ENCODE data around the gene RORC. TPM values are rescaled to one million over a fixed set of nuclear protein-coding genes. Genes with fewer than 3 reads are reported as not detected.

The RORC gene
- total and polyA plus RNA-seq, 9 donors, result 2.5 to 8.8 (median 7.8) TPM

- Histone ChIP-seq H3K27me3 (ENCODE audit: control insufficient read depth, insufficient read depth, low read length) (peaks cover 15% of the 10 kb centered on the region), H3K4me1 (ENCODE audit: control insufficient read depth, insufficient read depth, low read length) (peaks cover 10% of the 10 kb centered on the region), H3K36me3 (ENCODE audit: control insufficient read depth, insufficient read depth, low read length) (no peaks in the 10 kb centered on the region), H3K9me3 (replicated peaks; ENCODE audit: control insufficient read depth, low read depth, low read length) (no peaks in the 10 kb centered on the region), H3K4me3 (ENCODE audit: low read length) (no peak overlapping the region), H3K27ac (ENCODE audit: low read length) (no peak overlapping the region)
- 75% methylated on average over 5 of the region's 5 CpGs for WGBS (ENCODE audit: insufficient coverage)
- no peak for DNase-seq
These were observed 24.5 kb downstream of the RORC start for GRCh38 chr1:151807131-151807530.

GRCh38 chr1:151806170-151806569, 25.4 kb downstream of the RORC start:
- Histone ChIP-seq H3K4me1 (ENCODE audit: control insufficient read depth, insufficient read depth, low read length) (peaks cover 10% of the 10 kb centered on the region), H3K9me3 (replicated peaks; ENCODE audit: control insufficient read depth, low read depth, low read length) (no peaks in the 10 kb centered on the region), H3K27ac (ENCODE audit: low read length) (no peak overlapping the region), H3K4me3 (ENCODE audit: low read length) (no peak overlapping the region), H3K27me3 (ENCODE audit: control insufficient read depth, insufficient read depth, low read length) (peaks cover 17% of the 10 kb centered on the region), H3K36me3 (ENCODE audit: control insufficient read depth, insufficient read depth, low read length) (no peaks in the 10 kb centered on the region)
- WGBS (ENCODE audit: insufficient coverage), result 56% methylated on average over 5 of the region's 7 CpGs
- DNase-seq, result no peak

GRCh38 chr1:151805066-151805820, 26.4 kb downstream of the RORC start, which contains the start of gene LINGO4:
Gene LINGO4 (minus strand): TSS chr1:151805419. CDS start chr1:151802704, 2,715 bp downstream.
- 54% methylated on average over 8 of the region's 12 CpGs for WGBS (ENCODE audit: insufficient coverage)
- no peak within 1 kb of the TSS for H3K4me3 ChIP-seq (ENCODE audit: low read length)
- peaks cover 26% of the 10 kb centered on the region for H3K27me3 ChIP-seq (ENCODE audit: control insufficient read depth, insufficient read depth, low read length)
- no peaks in the 10 kb centered on the region for H3K36me3 ChIP-seq (ENCODE audit: control insufficient read depth, insufficient read depth, low read length)
- no peak for DNase-seq
- H3K27ac ChIP-seq (ENCODE audit: low read length), result no peak within 1 kb of the TSS
- H3K9me3 ChIP-seq (replicated peaks; ENCODE audit: control insufficient read depth, low read depth, low read length), result no peaks in the 10 kb centered on the region
- H3K4me1 ChIP-seq (ENCODE audit: control insufficient read depth, insufficient read depth, low read length), result peaks cover 6% of the 10 kb centered on the region

- Histone ChIP-seq H3K4me3 (ENCODE audit: low read length) (no peak overlapping the region), H3K9me3 (replicated peaks; ENCODE audit: control insufficient read depth, low read depth, low read length) (no peaks in the 10 kb centered on the region), H3K36me3 (ENCODE audit: control insufficient read depth, insufficient read depth, low read length) (no peaks in the 10 kb centered on the region), H3K27ac (ENCODE audit: low read length) (no peak overlapping the region), H3K27me3 (ENCODE audit: control insufficient read depth, insufficient read depth, low read length) (peaks cover 36% of the 10 kb centered on the region), H3K4me1 (ENCODE audit: control insufficient read depth, insufficient read depth, low read length) (peaks cover 6% of the 10 kb centered on the region)
- WGBS (ENCODE audit: insufficient coverage), result 100% methylated on average over 2 of the region's 3 CpGs
- no peak for DNase-seq
These were observed 27.7 kb downstream of the RORC start for GRCh38 chr1:151803915-151804314.

GRCh38 chr1:151803164-151803563, 28.4 kb downstream of the RORC start:
- no peaks in the 10 kb centered on the region for H3K36me3 ChIP-seq (ENCODE audit: control insufficient read depth, insufficient read depth, low read length)
- H3K9me3 ChIP-seq (replicated peaks; ENCODE audit: control insufficient read depth, low read depth, low read length), result no peaks in the 10 kb centered on the region
- no peak overlapping the region for H3K4me3 ChIP-seq (ENCODE audit: low read length)
- H3K4me1 ChIP-seq (ENCODE audit: control insufficient read depth, insufficient read depth, low read length), result peaks cover 6% of the 10 kb centered on the region
- H3K27ac ChIP-seq (ENCODE audit: low read length), result no peak overlapping the region
- DNase-seq, result no peak
- H3K27me3 ChIP-seq (ENCODE audit: control insufficient read depth, insufficient read depth, low read length), result peaks cover 40% of the 10 kb centered on the region

- H3K27ac ChIP-seq (ENCODE audit: low read length), result no peak overlapping the region
- WGBS (ENCODE audit: insufficient coverage), result 79% methylated on average over 5 of the region's 5 CpGs
- H3K36me3 ChIP-seq (ENCODE audit: control insufficient read depth, insufficient read depth, low read length), result no peaks in the 10 kb centered on the region
These were observed 29.2 kb downstream of the RORC start for GRCh38 chr1:151802372-151802771.

GRCh38 chr1:151801846-151802245, 29.8 kb downstream of the RORC start:
- DNase-seq, result no peak
- 84% methylated on average over 7 of the region's 7 CpGs for WGBS (ENCODE audit: insufficient coverage)
- Histone ChIP-seq H3K4me3 (ENCODE audit: low read length) (no peak overlapping the region), H3K9me3 (replicated peaks; ENCODE audit: control insufficient read depth, low read depth, low read length) (no peaks in the 10 kb centered on the region), H3K36me3 (ENCODE audit: control insufficient read depth, insufficient read depth, low read length) (no peaks in the 10 kb centered on the region), H3K4me1 (ENCODE audit: control insufficient read depth, insufficient read depth, low read length) (peaks cover 3% of the 10 kb centered on the region), H3K27ac (ENCODE audit: low read length) (no peak overlapping the region), H3K27me3 (ENCODE audit: control insufficient read depth, insufficient read depth, low read length) (peaks cover 41% of the 10 kb centered on the region)

More at GRCh38 chr1:151802372-151802771, 29.2 kb downstream of the RORC start:
- no peaks in the 10 kb centered on the region for H3K9me3 ChIP-seq (replicated peaks; ENCODE audit: control insufficient read depth, low read depth, low read length)
- peaks cover 39% of the 10 kb centered on the region for H3K27me3 ChIP-seq (ENCODE audit: control insufficient read depth, insufficient read depth, low read length)
- no peak overlapping the region for H3K4me3 ChIP-seq (ENCODE audit: low read length)
- H3K4me1 ChIP-seq (ENCODE audit: control insufficient read depth, insufficient read depth, low read length), result peaks cover 6% of the 10 kb centered on the region
- DNase-seq, result no peak

GRCh38 chr1:151801310-151801820, 30.2 kb downstream of the RORC start:
- peaks cover 2% of the 10 kb centered on the region for H3K4me1 ChIP-seq (ENCODE audit: control insufficient read depth, insufficient read depth, low read length)
- no peak overlapping the region for H3K4me3 ChIP-seq (ENCODE audit: low read length)
- peaks cover 41% of the 10 kb centered on the region for H3K27me3 ChIP-seq (ENCODE audit: control insufficient read depth, insufficient read depth, low read length)
- H3K27ac ChIP-seq (ENCODE audit: low read length), result no peak overlapping the region
- 92% methylated on average over 12 of the region's 12 CpGs for WGBS (ENCODE audit: insufficient coverage)
- H3K9me3 ChIP-seq (replicated peaks; ENCODE audit: control insufficient read depth, low read depth, low read length), result no peaks in the 10 kb centered on the region
- no peak for DNase-seq
- no peaks in the 10 kb centered on the region for H3K36me3 ChIP-seq (ENCODE audit: control insufficient read depth, insufficient read depth, low read length)

- Histone ChIP-seq H3K36me3 (ENCODE audit: control insufficient read depth, insufficient read depth, low read length) (no peaks in the 10 kb centered on the region), H3K9me3 (replicated peaks; ENCODE audit: control insufficient read depth, low read depth, low read length) (no peaks in the 10 kb centered on the region), H3K27ac (ENCODE audit: low read length) (no peak overlapping the region), H3K27me3 (ENCODE audit: control insufficient read depth, insufficient read depth, low read length) (peaks cover 38% of the 10 kb centered on the region), H3K4me1 (ENCODE audit: control insufficient read depth, insufficient read depth, low read length) (peaks cover 2% of the 10 kb centered on the region), H3K4me3 (ENCODE audit: low read length) (no peak overlapping the region)
- WGBS (ENCODE audit: insufficient coverage), result 57% methylated on average over 7 of the region's 8 CpGs
- no peak for DNase-seq
These were observed 30.8 kb downstream of the RORC start for GRCh38 chr1:151800830-151801229.

- DNase-seq, result no peak
- no peak overlapping the region for H3K27ac ChIP-seq (ENCODE audit: low read length)
- 34% methylated on average over 5 of the region's 9 CpGs for WGBS (ENCODE audit: insufficient coverage)
- no peaks in the 10 kb centered on the region for H3K9me3 ChIP-seq (replicated peaks; ENCODE audit: control insufficient read depth, low read depth, low read length)
- no peaks in the 10 kb centered on the region for H3K4me1 ChIP-seq (ENCODE audit: control insufficient read depth, insufficient read depth, low read length)
- peaks cover 36% of the 10 kb centered on the region for H3K27me3 ChIP-seq (ENCODE audit: control insufficient read depth, insufficient read depth, low read length)
- H3K4me3 ChIP-seq (ENCODE audit: low read length), result no peak overlapping the region
- H3K36me3 ChIP-seq (ENCODE audit: control insufficient read depth, insufficient read depth, low read length), result no peaks in the 10 kb centered on the region
These were observed 32.2 kb downstream of the RORC start for GRCh38 chr1:151799179-151800022.

Data from muscle of leg (tissue), 11 donors.